ENCODE data around the gene NANOS3. TPM values are rescaled to one million over a fixed set of nuclear protein-coding genes. Genes with fewer than 3 reads are reported as not detected.

Gene NANOS3
- total and polyA plus RNA-seq, 2 experiments from 2014 or later = 2.7 TPM; not detected in 1

GRCh38 chr19:13856497-13856896 lies 20.4 kb upstream of the NANOS3 start:
- Histone ChIP-seq H3K27me3 (replicated peaks; ENCODE audit: insufficient read depth) (no peaks in the 10 kb centered on the region), H3K4me2 (ENCODE audit: unreplicated experiment) (no peak overlapping the region), H3K79me2 (ENCODE audit: insufficient read depth) (peaks cover 15% of the 10 kb centered on the region), H3F3A (ENCODE audit: insufficient read depth) (peaks cover 25% of the 10 kb centered on the region), H3K9me2 (ENCODE audit: insufficient read depth) (no peaks in the 10 kb centered on the region), H3K9me3 (ENCODE audit: low read depth) (no peaks in the 10 kb centered on the region), H3K9ac (no peak overlapping the region), H3K4me1 (ENCODE audit: insufficient read depth) (peaks cover 29% of the 10 kb centered on the region), H3K36me3 (ENCODE audit: low read depth) (no peaks in the 10 kb centered on the region), H4K20me1 (ENCODE audit: insufficient read depth) (no peaks in the 10 kb centered on the region), H3K27ac (no peak overlapping the region), H2AFZ (no peak overlapping the region), H3K4me3 (no peak overlapping the region)
- no peak for DNase-seq
- WGBS, 2 experiments (ENCODE audit: low coverage in 1 of 2, low lambda C conversion rate in 2 of 2, missing lambda C conversion rate in 2 of 2) = 64 to 82% methylated on average over 2 of the region's 2 CpGs
- TF ChIP-seq EZH2phosphoT487 (IDR thresholded peaks at IDR 0.05; ENCODE audit: insufficient read depth, low read depth) = no peak
- no peak for TF ChIP-seq EZH2 (IDR thresholded peaks at IDR 0.05; ENCODE audit: insufficient read depth, poor library complexity, severe bottlenecking)
- in situ Hi-C loops (cut with MboI) = no loop called here

GRCh38 chr19:13859361-13859880 lies 17.5 kb upstream of the NANOS3 start:
- H3K4me1 ChIP-seq (ENCODE audit: insufficient read depth) = peaks cover 8% of the 10 kb centered on the region
- H3K36me3 ChIP-seq (ENCODE audit: low read depth) = no peaks in the 10 kb centered on the region
- peaks cover 5% of the 10 kb centered on the region; the same call in 1 of the 2 replicates for H3K79me2 ChIP-seq (ENCODE audit: insufficient read depth)
- no peaks in the 10 kb centered on the region for H3K9me3 ChIP-seq (ENCODE audit: low read depth)
- no peak overlapping the region for H3K4me3 ChIP-seq
- DNase-seq = peak; percentile 70
- H3K27me3 ChIP-seq (replicated peaks; ENCODE audit: insufficient read depth) = no peaks in the 10 kb centered on the region
- TF ChIP-seq EZH2 (IDR thresholded peaks at IDR 0.05; ENCODE audit: insufficient read depth, poor library complexity, severe bottlenecking) (no peak), EZH2phosphoT487 (IDR thresholded peaks at IDR 0.05; ENCODE audit: insufficient read depth, low read depth) (no peak)
- H2AFZ ChIP-seq = no peak overlapping the region
- no peaks in the 10 kb centered on the region for H4K20me1 ChIP-seq (ENCODE audit: insufficient read depth)
- H3K27ac ChIP-seq = no peak overlapping the region
- H3K9ac ChIP-seq = no peak overlapping the region
- in situ Hi-C loops (cut with MboI) = no loop called here
- no peak overlapping the region for H3K4me2 ChIP-seq (ENCODE audit: unreplicated experiment)
- peaks cover 33% of the 10 kb centered on the region for H3F3A ChIP-seq (ENCODE audit: insufficient read depth)
- 94 to 100% methylated on average over 3 of the region's 3 CpGs for WGBS, 2 experiments (ENCODE audit: low coverage in 1 of 2, low lambda C conversion rate in 2 of 2, missing lambda C conversion rate in 2 of 2)
- H3K9me2 ChIP-seq (ENCODE audit: insufficient read depth) = no peaks in the 10 kb centered on the region

GRCh38 chr19:13860679-13861391 lies 16.1 kb upstream of the NANOS3 start:
- peak overlapping the region; percentile 71 for H3K4me3 ChIP-seq
- no peaks in the 10 kb centered on the region for H3K27me3 ChIP-seq (replicated peaks; ENCODE audit: insufficient read depth)
- no peaks in the 10 kb centered on the region for H3K9me3 ChIP-seq (ENCODE audit: low read depth)
- H3K36me3 ChIP-seq (ENCODE audit: low read depth) = no peaks in the 10 kb centered on the region
- H3K4me2 ChIP-seq (ENCODE audit: unreplicated experiment) = peak overlapping the region; percentile 80
- WGBS, 2 experiments (ENCODE audit: low coverage in 1 of 2, low lambda C conversion rate in 2 of 2, missing lambda C conversion rate in 2 of 2) = 48 to 50% methylated on average over 12 to 13 of the region's 13 CpGs
- H2AFZ ChIP-seq = peak overlapping the region; percentile 21
- H4K20me1 ChIP-seq (ENCODE audit: insufficient read depth) = no peaks in the 10 kb centered on the region
- DNase-seq = no peak
- H3F3A ChIP-seq (ENCODE audit: insufficient read depth) = peaks cover 36% of the 10 kb centered on the region
- peak overlapping the region; percentile 97 for H3K27ac ChIP-seq
- peaks cover 5% of the 10 kb centered on the region; the same call in 1 of the 2 replicates for H3K79me2 ChIP-seq (ENCODE audit: insufficient read depth)
- H3K4me1 ChIP-seq (ENCODE audit: insufficient read depth) = peaks cover 8% of the 10 kb centered on the region
- no peak for TF ChIP-seq EZH2phosphoT487 (IDR thresholded peaks at IDR 0.05; ENCODE audit: insufficient read depth, low read depth)
- H3K9me2 ChIP-seq (ENCODE audit: insufficient read depth) = no peaks in the 10 kb centered on the region
- peak overlapping the region; percentile 92 for H3K9ac ChIP-seq
- in situ Hi-C loops (cut with MboI) = loop anchor here (10.0 kb wide), 1 partner anchor 76 kb away; no protein-coding TSS in a partner anchor

- peak overlapping the region; percentile 92 for H3K9ac ChIP-seq
- no peaks in the 10 kb centered on the region for H3K9me3 ChIP-seq (ENCODE audit: low read depth)
- peak overlapping the region; percentile 97 for H3K27ac ChIP-seq
- peak overlapping the region; percentile 71 for H3K4me3 ChIP-seq
- peaks cover 36% of the 10 kb centered on the region for H3F3A ChIP-seq (ENCODE audit: insufficient read depth)
- H3K27me3 ChIP-seq (replicated peaks; ENCODE audit: insufficient read depth) = no peaks in the 10 kb centered on the region
- H3K4me2 ChIP-seq (ENCODE audit: unreplicated experiment) = peak overlapping the region; percentile 80
- 2 to 4% methylated on average over 10 to 11 of the region's 11 CpGs for WGBS, 2 experiments (ENCODE audit: low coverage in 1 of 2, low lambda C conversion rate in 2 of 2, missing lambda C conversion rate in 2 of 2)
- peaks cover 8% of the 10 kb centered on the region for H3K4me1 ChIP-seq (ENCODE audit: insufficient read depth)
- peak overlapping the region; percentile 21 for H2AFZ ChIP-seq
- H3K9me2 ChIP-seq (ENCODE audit: insufficient read depth) = no peaks in the 10 kb centered on the region
- no peaks in the 10 kb centered on the region for H4K20me1 ChIP-seq (ENCODE audit: insufficient read depth)
- no peak for TF ChIP-seq EZH2phosphoT487 (IDR thresholded peaks at IDR 0.05; ENCODE audit: insufficient read depth, low read depth)
- TF ChIP-seq EZH2 (IDR thresholded peaks at IDR 0.05; ENCODE audit: insufficient read depth, poor library complexity, severe bottlenecking) = no peak
- in situ Hi-C loops (cut with MboI) = loop anchor here (10.0 kb wide), 1 partner anchor 77 kb away; no protein-coding TSS in a partner anchor
- H3K79me2 ChIP-seq (ENCODE audit: insufficient read depth) = peaks cover 5% of the 10 kb centered on the region; the same call in 1 of the 2 replicates
- DNase-seq = peak; percentile 58
- no peaks in the 10 kb centered on the region for H3K36me3 ChIP-seq (ENCODE audit: low read depth)
Observed at GRCh38 chr19:13861392-13861713, 15.6 kb upstream of the NANOS3 start.
